ENCODE results near the gene ANP32E. TPM values are rescaled to one million over a fixed set of nuclear protein-coding genes. Genes with fewer than 3 reads are reported as not detected.

ANP32E gene
- total and polyA plus RNA-seq, 9 donors = 15.9 to 57.5 (median 47.5) TPM

- H3K27ac ChIP-seq (ENCODE audit: low read length) = no peak overlapping the region
- H3K4me3 ChIP-seq (ENCODE audit: low read length) = no peak overlapping the region
- no peaks in the 10 kb centered on the region for H3K4me1 ChIP-seq (ENCODE audit: control insufficient read depth, insufficient read depth, low read length)
- no peaks in the 10 kb centered on the region for H3K9me3 ChIP-seq (replicated peaks; ENCODE audit: control insufficient read depth, low read depth, low read length)
- no peaks in the 10 kb centered on the region for H3K36me3 ChIP-seq (ENCODE audit: control insufficient read depth, insufficient read depth, low read length)
- no peaks in the 10 kb centered on the region for H3K27me3 ChIP-seq (ENCODE audit: control insufficient read depth, insufficient read depth, low read length)
- DNase-seq = no peak
These were observed 57.4 kb downstream of the ANP32E start for GRCh38 chr1:150178548-150178947.

GRCh38 chr1:150176593-150176992, 59.3 kb downstream of the ANP32E start:
- no peaks in the 10 kb centered on the region for H3K36me3 ChIP-seq (ENCODE audit: control insufficient read depth, insufficient read depth, low read length)
- H3K4me1 ChIP-seq (ENCODE audit: control insufficient read depth, insufficient read depth, low read length) = no peaks in the 10 kb centered on the region
- no peak overlapping the region for H3K4me3 ChIP-seq (ENCODE audit: low read length)
- peak; percentile 63 for DNase-seq
- WGBS (ENCODE audit: insufficient coverage) = no CpG with 5 or more reads among the region's 3 CpGs
- H3K9me3 ChIP-seq (replicated peaks; ENCODE audit: control insufficient read depth, low read depth, low read length) = no peaks in the 10 kb centered on the region
- H3K27me3 ChIP-seq (ENCODE audit: control insufficient read depth, insufficient read depth, low read length) = no peaks in the 10 kb centered on the region
- no peak overlapping the region for H3K27ac ChIP-seq (ENCODE audit: low read length)

GRCh38 chr1:150173141-150173585, 62.7 kb downstream of the ANP32E start:
- Histone ChIP-seq H3K27me3 (ENCODE audit: control insufficient read depth, insufficient read depth, low read length) (no peaks in the 10 kb centered on the region), H3K36me3 (ENCODE audit: control insufficient read depth, insufficient read depth, low read length) (no peaks in the 10 kb centered on the region), H3K27ac (ENCODE audit: low read length) (no peak overlapping the region), H3K4me1 (ENCODE audit: control insufficient read depth, insufficient read depth, low read length) (peaks cover 4% of the 10 kb centered on the region), H3K9me3 (replicated peaks; ENCODE audit: control insufficient read depth, low read depth, low read length) (no peaks in the 10 kb centered on the region), H3K4me3 (ENCODE audit: low read length) (no peak overlapping the region)
- DNase-seq = no peak
- 44% methylated on average over 4 of the region's 7 CpGs for WGBS (ENCODE audit: insufficient coverage)

- DNase-seq = no peak
- peaks cover 4% of the 10 kb centered on the region for H3K4me1 ChIP-seq (ENCODE audit: control insufficient read depth, insufficient read depth, low read length)
- 76% methylated on average over 1 of the region's 2 CpGs for WGBS (ENCODE audit: insufficient coverage)
- H3K9me3 ChIP-seq (replicated peaks; ENCODE audit: control insufficient read depth, low read depth, low read length) = no peaks in the 10 kb centered on the region
- H3K27ac ChIP-seq (ENCODE audit: low read length) = no peak overlapping the region
- no peaks in the 10 kb centered on the region for H3K27me3 ChIP-seq (ENCODE audit: control insufficient read depth, insufficient read depth, low read length)
- no peak overlapping the region for H3K4me3 ChIP-seq (ENCODE audit: low read length)
- no peaks in the 10 kb centered on the region for H3K36me3 ChIP-seq (ENCODE audit: control insufficient read depth, insufficient read depth, low read length)
These were observed 64.1 kb downstream of the ANP32E start for GRCh38 chr1:150171801-150172200.

GRCh38 chr1:150168960-150169601, 66.8 kb downstream of the ANP32E start:
- H3K4me1 ChIP-seq (ENCODE audit: control insufficient read depth, insufficient read depth, low read length) = peaks cover 8% of the 10 kb centered on the region
- H3K27me3 ChIP-seq (ENCODE audit: control insufficient read depth, insufficient read depth, low read length) = no peaks in the 10 kb centered on the region
- H3K27ac ChIP-seq (ENCODE audit: low read length) = no peak overlapping the region
- peak; percentile 63 for DNase-seq
- H3K9me3 ChIP-seq (replicated peaks; ENCODE audit: control insufficient read depth, low read depth, low read length) = no peaks in the 10 kb centered on the region
- 13% methylated on average over 2 of the region's 6 CpGs for WGBS (ENCODE audit: insufficient coverage)
- no peaks in the 10 kb centered on the region for H3K36me3 ChIP-seq (ENCODE audit: control insufficient read depth, insufficient read depth, low read length)
- no peak overlapping the region for H3K4me3 ChIP-seq (ENCODE audit: low read length)

Other genes with a start within 250 kb of the ANP32E start
- gene OTUD7B, start 225.4 kb downstream of the ANP32E start, total RNA-seq = 12.7 TPM
- gene OTUD7B, start 225.4 kb downstream of the ANP32E start, polyA plus RNA-seq (ENCODE audit: insufficient read depth in 1 of 8, insufficient read length in 8 of 8, low replicate concordance in 1 of 8) = 10 to 100 TPM; 10.6 to 15.0 (median 12.9) TPM
- 46.9 TPM for gene VPS45, start 168.3 kb downstream of the ANP32E start, total RNA-seq
- gene VPS45, start 168.3 kb downstream of the ANP32E start, polyA plus RNA-seq (ENCODE audit: insufficient read depth in 1 of 8, insufficient read length in 8 of 8, low replicate concordance in 1 of 8) = 10 to 100 TPM; 39.5 to 48.7 (median 43.9) TPM
- gene PLEKHO1, start 86.2 kb downstream of the ANP32E start, total RNA-seq = 64.6 TPM
- gene PLEKHO1, start 86.2 kb downstream of the ANP32E start, polyA plus RNA-seq (ENCODE audit: insufficient read depth in 1 of 8, insufficient read length in 8 of 8, low replicate concordance in 1 of 8) = 100 to 1,000 TPM in 1 of 8 donors, 10 to 100 TPM in 7; 82.8 to 100 (median 91.8) TPM
- 4.0 TPM for gene CA14, start 21.7 kb upstream of the ANP32E start, total RNA-seq
- gene CA14, start 21.7 kb upstream of the ANP32E start, polyA plus RNA-seq (ENCODE audit: insufficient read depth in 1 of 8, insufficient read length in 8 of 8, low replicate concordance in 1 of 8) = 1 to 10 TPM; 1.9 to 7.9 (median 4.0) TPM
- 83.0 TPM for gene APH1A, start 32.9 kb upstream of the ANP32E start, total RNA-seq
- 100 to 1,000 TPM; 110 to 140 (median 121) TPM for gene APH1A, start 32.9 kb upstream of the ANP32E start, polyA plus RNA-seq (ENCODE audit: insufficient read depth in 1 of 8, insufficient read length in 8 of 8, low replicate concordance in 1 of 8)
- 64.1 TPM for gene C1orf54, start 36.7 kb upstream of the ANP32E start, total RNA-seq
- gene C1orf54, start 36.7 kb upstream of the ANP32E start, polyA plus RNA-seq (ENCODE audit: insufficient read depth in 1 of 8, insufficient read length in 8 of 8, low replicate concordance in 1 of 8) = 10 to 100 TPM; 23.6 to 53.8 (median 39.3) TPM
- 2.2 TPM for gene CIART, start 46.4 kb upstream of the ANP32E start, total RNA-seq
- gene CIART, start 46.4 kb upstream of the ANP32E start, polyA plus RNA-seq (ENCODE audit: insufficient read depth in 1 of 8, insufficient read length in 8 of 8, low replicate concordance in 1 of 8) = 1 to 10 TPM; 1.8 to 4.6 (median 2.9) TPM
- 82.0 TPM for gene MRPS21, start 57.7 kb upstream of the ANP32E start, total RNA-seq
- 10 to 100 TPM; 48.1 to 59.4 (median 54.0) TPM for gene MRPS21, start 57.7 kb upstream of the ANP32E start, polyA plus RNA-seq (ENCODE audit: insufficient read depth in 1 of 8, insufficient read length in 8 of 8, low replicate concordance in 1 of 8)
- 52.3 TPM for gene PRPF3, start 85.4 kb upstream of the ANP32E start, total RNA-seq
- 10 to 100 TPM; 28.8 to 56.4 (median 39.6) TPM for gene PRPF3, start 85.4 kb upstream of the ANP32E start, polyA plus RNA-seq (ENCODE audit: insufficient read depth in 1 of 8, insufficient read length in 8 of 8, low replicate concordance in 1 of 8)
- 10.2 TPM for gene RPRD2, start 128.0 kb upstream of the ANP32E start, total RNA-seq
- gene RPRD2, start 128.0 kb upstream of the ANP32E start, polyA plus RNA-seq (ENCODE audit: insufficient read depth in 1 of 8, insufficient read length in 8 of 8, low replicate concordance in 1 of 8) = 10 to 100 TPM; 19.2 to 27.3 (median 24.1) TPM

Data from muscle of leg (tissue), 11 donors.